H1 (cell line): ENCODE data around the gene HHAT. TPM values are rescaled to one million over a fixed set of nuclear protein-coding genes. Genes with fewer than 3 reads are reported as not detected.

Experiments used
- CHD7 ChIP-seq: fragments of 300-600 bp; sonication (generic); IDR thresholded peaks from 2 replicates; pipeline ENCODE4 v1.7.1; 2012; ENCODE audit warnings: low read length, moderate library complexity, mild to moderate bottlenecking, inconsistent platforms; ENCODE audit not compliant: insufficient replicate concordance
- CTCF ChIP-seq, 3 experiments: IDR thresholded peaks; 1 replicate in 2 of 3; 2 replicates in 1 of 3; pipeline versions ENCODE4 v1.5.1 to v1.6.1; 2011; ENCODE audit warnings: low read length in 3 of 3, mild to moderate bottlenecking in 3 of 3, inconsistent platforms in 2 of 3, low read depth in 1 of 3, moderate library complexity in 1 of 3; ENCODE audit not compliant: insufficient read depth in 1 of 3; ENCODE audit errors: control extremely low read depth in 1 of 3
- EGR1 ChIP-seq: IDR thresholded peaks from 2 replicates; pipeline ENCODE4 v1.6.1; 2011; ENCODE audit warnings: low read depth, low read length, borderline replicate concordance
- GABPA ChIP-seq: IDR thresholded peaks from 2 replicates; pipeline ENCODE4 v1.6.1; 2011; ENCODE audit warnings: mild to moderate bottlenecking, low read length, moderate library complexity, borderline replicate concordance; ENCODE audit not compliant: insufficient read depth
- RXRA ChIP-seq: IDR thresholded peaks from 2 replicates; pipeline ENCODE4 v1.6.1; 2011; ENCODE audit warnings: low read depth, mild to moderate bottlenecking, low read length, moderate library complexity; ENCODE audit not compliant: insufficient read depth
- SAP30 ChIP-seq: fragments of 300-600 bp; sonication (generic); IDR thresholded peaks from 2 replicates; pipeline ENCODE4 v1.7.1; 2012; ENCODE audit warnings: low read length, moderate library complexity, mild to moderate bottlenecking, inconsistent platforms; ENCODE audit not compliant: insufficient read depth, insufficient replicate concordance
- SP2 ChIP-seq: IDR thresholded peaks from 2 replicates; pipeline ENCODE4 v1.6.1; 2012; ENCODE audit warnings: mild to moderate bottlenecking, low read length, inconsistent platforms
- SUZ12 ChIP-seq: fragments of 200-600 bp; sonication (generic); IDR thresholded peaks from 2 replicates; pipeline ENCODE4 v1.6.1; 2012; ENCODE audit warnings: mild to moderate bottlenecking, inconsistent platforms, low read length, moderate library complexity, mixed read lengths
- YY1 ChIP-seq: IDR thresholded peaks from 2 replicates; pipeline ENCODE4 v1.6.1; 2011; ENCODE audit warnings: low read depth, mild to moderate bottlenecking, low read length
- polyA plus RNA-seq, 7 experiments: library from polyadenylated mRNA; depleted of rRNA in 3 of 7; stranded (reverse) in 5 of 7; unstranded in 2 of 7; fragments of >200 nt in 5 of 7; fragments of 200-250 nt in 2 of 7; gene quantifications; 1 replicate in 5 of 7; 2 replicates in 1 of 7; 4 replicates in 1 of 7; pipeline versions ENCODE4 v1.2.1 to v1.2.3, GENCODE V29; 2011 to 2013; ENCODE audit warnings: missing spikeins in 2 of 7, mixed read lengths in 2 of 7
- total RNA-seq: library from RNA; stranded (reverse); fragmentation: NEBNext Ultra II Directional; extraction: Animal tissue kit (Norgen Biotek cat#: 25700); gene quantifications from 2 replicates; pipeline ENCODE4 v1.2.1, GENCODE V29; 2021

The HHAT gene
- total and polyA plus RNA-seq, 2 of the 8 experiments (the other 6 are each of a cell fraction or from before 2014, with no cell fraction given): 0.15 to 0.51 TPM

DNA sequence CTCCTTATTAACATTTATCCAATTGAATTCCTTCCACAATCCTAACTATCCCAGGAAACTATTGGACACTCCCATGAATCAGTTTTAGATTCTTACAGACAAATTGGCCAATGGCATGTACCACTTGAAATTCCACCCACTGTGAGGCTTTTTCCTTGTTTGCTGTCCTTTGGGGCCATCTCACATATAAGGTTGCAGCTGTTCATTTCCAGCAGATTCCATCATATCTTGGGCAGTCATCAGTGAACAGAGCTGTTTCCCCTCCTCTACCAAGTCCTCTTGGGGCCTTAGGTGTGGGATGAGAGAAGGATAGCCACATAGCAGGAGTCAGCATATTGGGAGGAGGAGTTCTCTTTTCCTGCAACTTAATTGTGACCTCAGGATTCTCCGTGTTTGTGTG lies 109.1 kb downstream of the HHAT start (continued):
- TF ChIP-seq CHD7: no peak
- no peak for TF ChIP-seq SP2
- TF ChIP-seq YY1: no peak
- TF ChIP-seq RXRA: no peak
- TF ChIP-seq GABPA: no peak
- no peak for TF ChIP-seq EGR1
- no peak for TF ChIP-seq SAP30
- no peak for TF ChIP-seq CTCF (IDR thresholded peaks at IDR 0.05; ENCODE audit: control extremely low read depth in 1 of 3, insufficient read depth in 1 of 3, low read depth in 1 of 3, low read length in 3 of 3)
- TF ChIP-seq SUZ12: no peak
